ENCODE data around the gene C1orf35.

C1orf35 gene

DNA sequence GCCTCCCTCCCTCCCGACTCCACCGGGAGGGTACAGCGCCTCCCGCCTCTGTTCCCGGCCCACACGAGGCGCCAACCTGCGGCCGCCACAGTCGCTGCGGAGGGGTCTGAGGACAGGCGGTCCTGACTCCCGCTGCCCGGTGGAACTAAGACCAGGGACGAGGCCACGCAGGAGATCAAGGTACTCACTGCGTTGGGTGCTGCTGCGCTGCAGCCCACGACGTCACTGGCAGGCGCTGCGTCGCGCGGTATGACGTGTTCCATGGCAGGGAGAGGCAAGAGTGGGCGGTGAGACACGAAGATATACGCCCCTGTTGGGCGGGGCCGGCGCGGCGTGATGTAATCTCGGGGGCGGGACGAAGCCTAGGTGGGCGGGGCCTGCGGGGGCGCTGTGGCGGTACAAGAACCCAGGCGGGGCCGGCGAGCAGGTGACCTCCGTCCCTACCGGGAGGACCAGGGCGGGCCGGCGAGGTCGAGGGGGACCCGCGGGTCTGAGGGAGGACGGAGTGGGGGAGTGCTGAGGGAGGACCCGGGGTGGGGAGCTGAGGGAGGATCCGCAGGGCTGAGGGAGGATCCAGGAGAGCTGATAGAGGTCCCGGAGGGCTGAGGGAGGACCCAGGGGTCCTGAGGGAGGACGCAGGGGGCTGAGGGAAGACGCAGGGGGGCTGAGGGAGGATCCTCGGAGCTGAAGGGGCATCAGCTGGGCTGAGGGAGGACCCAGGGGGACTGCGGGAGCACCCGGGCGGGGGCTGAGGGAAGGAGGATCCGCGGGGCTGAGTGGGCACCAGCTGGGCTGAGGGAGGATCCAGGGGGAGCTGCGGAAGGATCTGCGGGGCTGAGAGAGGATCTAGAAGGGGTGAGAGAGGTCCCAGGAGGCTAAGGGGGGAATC, 6.2 kb upstream of the C1orf35 start, which contains the start of gene MRPL55:
MRPL55 (minus strand) TSS at position 227 of the 889 bp plus-strand sequence. CDS start 1,039 bp downstream, outside the sequence.
- peak; percentile 91 for DNase-seq

- no peak for DNase-seq
These were observed 5.6 kb upstream of the C1orf35 start for GRCh38 chr1:228108742-228109072.

DNA sequence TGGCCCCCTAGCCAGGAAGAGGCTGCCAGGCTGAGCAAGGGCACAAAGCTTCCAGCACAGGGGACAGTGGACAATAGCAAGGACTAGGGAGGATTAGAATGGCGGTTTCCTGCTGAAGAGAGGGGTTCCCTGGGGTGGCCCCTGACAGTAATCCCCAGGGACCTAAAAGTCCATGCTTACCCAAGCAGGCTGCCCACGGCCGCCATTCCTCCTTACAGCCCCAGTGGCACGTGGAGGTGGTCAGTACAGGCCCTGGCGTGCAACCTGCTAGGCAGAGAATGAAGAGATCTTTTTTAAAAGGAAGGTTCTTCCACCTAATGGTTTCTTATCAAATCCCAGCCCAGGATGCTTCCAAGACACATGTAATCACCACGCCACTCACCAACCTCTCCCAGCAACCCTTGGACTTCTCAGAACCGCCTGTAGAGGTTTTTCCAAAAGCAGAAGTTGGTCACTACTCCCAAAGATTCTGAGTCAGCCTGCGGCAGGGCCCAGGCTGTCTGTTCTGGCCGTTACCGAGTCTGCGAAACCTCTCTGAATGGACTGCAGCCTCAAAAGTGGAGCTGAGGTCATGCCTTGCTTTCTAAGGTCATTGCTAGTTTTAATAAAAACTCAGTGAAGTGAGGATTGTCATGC, 5.0 kb upstream of the C1orf35 start:
- DNase-seq = no peak

GRCh38 chr1:228107636-228108035, 4.5 kb upstream of the C1orf35 start:
- DNase-seq = no peak

GRCh38 chr1:228106800-228107054, 3.6 kb upstream of the C1orf35 start:
- no peak for DNase-seq

DNA sequence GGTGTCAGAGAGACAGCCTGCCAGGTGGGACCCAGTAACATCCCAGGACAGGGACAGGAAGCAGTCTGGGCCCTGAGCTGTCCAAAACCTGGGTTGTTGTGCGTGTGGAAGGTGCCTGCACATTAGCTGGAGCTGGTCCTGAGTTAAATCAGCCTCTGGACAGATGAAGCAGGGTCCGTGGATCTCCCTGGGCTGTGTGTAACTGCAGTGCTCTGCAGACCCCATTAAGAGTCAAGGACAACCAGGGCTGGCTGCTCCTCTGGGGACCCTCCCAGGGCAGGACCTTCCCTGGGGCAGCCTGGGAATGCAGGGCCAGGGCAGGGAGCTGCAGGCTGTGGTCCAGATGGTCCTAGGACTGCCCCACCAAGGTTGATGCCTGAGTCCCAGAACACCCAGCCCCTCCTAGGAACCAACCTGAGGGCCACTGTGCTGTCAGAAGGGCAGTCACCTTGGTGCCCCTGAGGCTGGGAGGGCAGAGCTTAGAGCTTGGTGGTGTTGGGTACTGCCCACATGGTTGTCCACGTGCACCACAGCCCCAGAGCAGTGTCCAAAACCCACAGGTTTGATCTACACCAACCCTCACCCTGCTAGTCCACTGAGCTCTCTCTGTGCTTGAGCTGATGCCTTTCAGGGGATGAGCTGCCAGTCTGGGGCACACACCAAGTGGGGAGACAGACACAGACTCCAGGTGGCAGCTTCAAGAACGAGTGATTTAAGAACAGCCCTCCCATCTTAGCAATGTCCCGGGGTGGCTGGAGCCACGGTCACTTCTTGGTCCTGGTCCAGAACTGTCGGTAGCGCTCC, 3.1 kb upstream of the C1orf35 start:
- no peak for DNase-seq

GRCh38 chr1:228105270-228105995, 2.3 kb upstream of the C1orf35 start:
- DNase-seq = no peak

- no peak for DNase-seq
These were observed 1.6 kb upstream of the C1orf35 start for GRCh38 chr1:228104526-228105269.

DNA sequence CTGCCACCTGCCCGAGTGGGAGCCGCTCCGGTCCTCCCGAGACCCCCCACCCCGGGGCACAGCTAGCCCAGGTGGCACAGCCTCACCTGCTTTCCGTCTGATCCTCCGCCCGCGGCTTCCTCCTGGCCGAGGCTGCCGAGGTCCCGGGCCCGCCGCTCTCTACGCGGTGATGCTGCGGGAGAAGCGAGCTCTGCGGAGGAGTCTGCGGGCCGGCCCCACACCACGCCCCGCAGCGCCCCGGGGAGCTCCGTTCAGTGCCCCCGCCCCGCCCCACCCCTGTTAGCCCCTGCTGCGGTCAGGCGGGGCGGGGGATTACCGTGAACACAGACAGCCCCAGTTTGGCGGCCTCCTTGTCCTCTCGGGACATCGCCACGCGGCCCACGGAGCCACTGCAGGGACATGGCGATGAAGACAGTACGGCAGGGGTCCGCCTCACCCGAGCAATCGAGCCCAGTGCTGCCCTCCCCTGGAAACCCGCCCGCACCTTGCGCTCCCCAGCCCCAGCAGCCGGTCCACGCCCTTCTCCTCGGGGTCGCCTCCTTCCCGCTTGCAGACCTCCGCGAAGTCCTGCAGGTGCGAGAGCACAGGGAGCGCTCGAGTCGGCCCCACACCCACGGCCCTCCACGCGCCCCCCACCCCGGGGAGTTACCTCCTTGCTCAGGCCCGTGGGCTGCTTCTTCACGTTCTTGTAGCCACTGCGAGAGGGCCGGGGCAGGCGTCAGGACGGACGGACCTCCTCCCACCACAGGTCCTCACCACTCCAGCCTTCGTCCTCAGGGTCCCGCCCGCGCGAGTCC, 933 bp downstream of the C1orf35 start:
- no peak for DNase-seq

DNA sequence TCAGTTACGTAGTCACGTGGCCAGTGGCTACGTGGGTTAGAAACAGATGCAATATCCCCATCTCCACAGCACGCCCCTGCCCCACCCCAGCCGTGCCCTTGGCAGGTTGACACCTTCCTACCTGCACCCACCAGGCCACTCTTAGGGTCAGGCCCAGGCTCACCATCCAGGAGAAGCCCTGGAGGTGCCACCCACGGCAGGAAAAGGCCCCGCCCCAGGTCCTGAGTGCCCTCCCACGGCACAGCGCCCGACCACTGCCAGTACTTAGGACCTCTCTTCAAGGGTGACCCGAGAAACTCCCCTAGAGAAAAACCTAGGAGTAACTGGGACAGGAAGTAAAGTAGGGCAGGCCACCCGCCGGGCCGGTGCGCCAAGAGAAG, 1.5 kb downstream of the C1orf35 start:
- DNase-seq = no peak

DNA sequence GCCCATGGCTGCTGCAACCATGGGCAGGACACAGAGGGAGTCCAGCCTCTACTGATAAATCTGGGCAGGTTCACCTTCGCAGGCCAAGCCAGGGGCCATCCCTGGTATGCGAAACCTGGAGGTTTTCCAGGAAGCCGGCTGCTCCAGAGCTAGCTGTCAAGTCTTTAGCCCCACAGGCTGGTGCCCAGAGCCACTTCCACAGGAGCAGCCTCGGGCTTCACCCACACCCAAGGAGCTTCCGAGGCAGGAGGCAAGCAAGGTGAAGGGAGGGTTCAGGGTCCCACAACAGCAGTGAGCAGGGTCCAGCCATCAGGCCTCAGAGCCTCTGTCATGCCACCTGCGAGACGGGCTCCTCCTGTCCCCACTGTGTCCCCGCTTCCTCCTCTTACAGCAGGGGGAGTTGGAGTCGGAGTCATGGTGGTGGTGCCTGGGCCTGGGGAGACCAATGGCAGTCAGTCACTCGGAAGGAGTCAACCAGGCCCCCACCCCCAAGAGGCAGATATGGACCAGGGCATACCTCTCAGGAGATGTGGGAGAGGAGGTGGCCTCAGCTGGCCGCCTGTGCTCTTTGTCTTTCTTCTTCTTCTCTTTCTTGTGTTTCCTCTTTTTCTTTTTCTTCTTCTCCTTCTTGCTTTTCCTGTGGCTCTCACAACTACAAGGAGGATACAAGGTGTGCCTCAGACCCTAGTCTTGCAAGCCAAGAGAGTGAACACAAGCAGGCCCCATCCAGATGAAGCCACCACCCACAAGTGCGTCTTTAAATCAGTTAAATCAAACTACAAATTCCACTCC, 2.1 kb downstream of the C1orf35 start:
- DNase-seq = no peak

DNA sequence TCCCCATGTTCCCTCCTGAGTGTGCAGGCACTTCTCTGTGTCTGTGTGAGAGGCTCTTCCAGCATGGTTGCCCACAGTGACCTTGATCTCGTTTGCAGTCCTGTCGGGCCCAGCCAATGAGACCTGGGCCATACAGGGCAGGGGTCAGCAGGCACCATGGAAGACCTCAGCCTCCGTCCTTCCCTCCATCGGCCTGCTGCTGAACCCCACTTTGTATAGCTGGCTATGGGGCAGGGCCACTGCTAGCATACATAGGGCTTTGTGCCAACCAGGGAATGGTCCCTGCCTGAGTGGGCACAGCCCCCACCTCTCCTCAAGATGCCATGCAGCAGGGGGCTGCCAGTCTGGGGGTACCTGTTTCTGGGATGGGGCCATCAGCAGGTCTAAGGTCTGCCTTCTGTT, 3.8 kb downstream of the C1orf35 start:
- no peak for DNase-seq

GRCh38 chr1:228098323-228098931, 4.7 kb downstream of the C1orf35 start:
- no peak for DNase-seq

GRCh38 chr1:228097333-228098081, 5.6 kb downstream of the C1orf35 start:
- no peak for DNase-seq

- DNase-seq = no peak
These were observed 6.5 kb downstream of the C1orf35 start for GRCh38 chr1:228096416-228097332.

DNA sequence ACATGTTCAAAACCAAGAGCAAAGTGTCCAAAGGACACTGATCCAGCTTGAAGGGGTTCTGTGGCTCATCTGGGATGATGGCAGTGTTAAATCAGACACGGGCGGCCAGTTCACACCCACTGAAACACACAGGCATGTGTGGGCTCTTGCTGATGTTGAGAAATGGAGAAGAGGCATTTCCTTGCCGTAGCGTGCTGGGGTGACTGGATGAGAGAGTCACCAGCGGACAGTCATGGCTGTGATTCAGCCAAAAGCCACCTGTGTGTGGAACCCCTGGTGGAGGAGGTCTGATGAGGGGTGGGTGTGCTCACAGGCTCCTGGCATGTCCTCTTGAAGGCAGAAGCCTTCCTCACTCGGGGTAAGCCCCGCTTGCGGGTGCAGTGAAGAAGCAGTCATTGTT, 7.2 kb downstream of the C1orf35 start:
- no peak for DNase-seq

DNA sequence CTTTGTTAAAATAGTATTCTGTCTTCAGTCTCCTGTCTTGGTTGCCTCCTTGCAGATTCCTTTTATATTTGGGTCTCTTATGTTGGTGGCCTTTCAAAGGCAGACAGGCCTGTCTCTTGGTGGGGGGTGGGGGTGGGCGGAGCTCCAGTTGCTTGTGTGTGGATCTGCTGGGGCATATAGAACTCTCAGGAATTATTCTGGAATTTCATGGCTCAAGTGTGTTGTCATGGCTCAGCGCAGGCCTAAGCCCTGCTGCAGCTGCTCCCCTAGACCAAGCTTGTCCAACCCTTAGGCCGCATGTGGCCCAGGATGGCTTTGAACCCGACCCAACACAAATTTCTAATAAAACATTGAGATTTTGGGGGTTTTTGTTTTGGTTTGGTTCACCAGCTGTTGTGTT, 8.0 kb downstream of the C1orf35 start:
- DNase-seq = no peak

- DNase-seq = no peak
These were observed 8.6 kb downstream of the C1orf35 start for GRCh38 chr1:228094432-228095016.
